ENCODE measurements around the gene PRR33. TPM values are rescaled to one million over a fixed set of nuclear protein-coding genes. Genes with fewer than 3 reads are reported as not detected.

The PRR33 gene
- total RNA-seq, 1 experiment from 2014 or later = not detected

GRCh38 chr11:1899090-1899489 lies 7.4 kb upstream of the PRR33 start:
- in situ Hi-C loops (cut with HindIII; ENCODE audit: low pct_unique_long_range_greater_than_20kb, low sequenced_read_pairs) (no loop called here), intact Hi-C loops (cut with micrococcal nuclease; ENCODE audit: unreplicated experiment) (no loop called here)
- Histone ChIP-seq H3K27me3 (ENCODE audit: control insufficient read depth, insufficient read depth, low read length) (peaks cover 5% of the 10 kb centered on the region; the same call in 1 of the 2 replicates), H3K9me3 (ENCODE audit: control insufficient read depth, insufficient read depth, low read depth, low read length) (no peaks in the 10 kb centered on the region), H3K4me1 (ENCODE audit: control insufficient read depth, insufficient read depth, low read length) (no peaks in the 10 kb centered on the region), H3K4me3 (ENCODE audit: low read depth in 2 of 2, low read length in 2 of 2) (no peak overlapping the region), H3K27ac (ENCODE audit: low read length) (no peak overlapping the region), H3K36me3 (ENCODE audit: control insufficient read depth, insufficient read depth, low read length) (no peaks in the 10 kb centered on the region)
- ATAC-seq = no peak
- POLR2A ChIA-PET = no interaction called here
- CTCF ChIA-PET = interaction anchor here (0.6 to 0.7 kb wide), 2 partner anchors 20 to 533 kb away, joined by 3 read pairs; partner anchors contain the start of gene TNNT3
- BruUV-seq (replicated peaks) = no TSS peak
- no peak for DNase-seq (ENCODE audit: low read depth, low spot score)
- TF ChIP-seq CTCF (IDR thresholded peaks at IDR 0.05) (no peak), REST (IDR thresholded peaks at IDR 0.05; ENCODE audit: insufficient read depth in 1 of 2, low read depth in 2 of 2, low read length in 1 of 2) (no peak), SIN3A (IDR thresholded peaks at IDR 0.05; ENCODE audit: borderline replicate concordance, insufficient read depth, low read depth, low read length) (no peak)

GRCh38 chr11:1896923-1897322 lies 5.2 kb upstream of the PRR33 start:
- CTCF ChIA-PET = no interaction called here
- Histone ChIP-seq H3K36me3 (ENCODE audit: control insufficient read depth, insufficient read depth, low read length) (no peaks in the 10 kb centered on the region), H3K27ac (ENCODE audit: low read length) (no peak overlapping the region), H3K27me3 (ENCODE audit: control insufficient read depth, insufficient read depth, low read length) (peaks cover 5% of the 10 kb centered on the region; the same call in 1 of the 2 replicates), H3K4me1 (ENCODE audit: control insufficient read depth, insufficient read depth, low read length) (no peaks in the 10 kb centered on the region), H3K9me3 (ENCODE audit: control insufficient read depth, insufficient read depth, low read depth, low read length) (no peaks in the 10 kb centered on the region), H3K4me3 (ENCODE audit: low read depth in 2 of 2, low read length in 2 of 2) (no peak overlapping the region)
- in situ Hi-C loops (cut with HindIII; ENCODE audit: low pct_unique_long_range_greater_than_20kb, low sequenced_read_pairs) (no loop called here), intact Hi-C loops (cut with micrococcal nuclease; ENCODE audit: unreplicated experiment) (no loop called here)
- DNase-seq (ENCODE audit: low read depth, low spot score) (no peak), ATAC-seq (no peak)
- no TSS peak for BruUV-seq (replicated peaks)
- POLR2A ChIA-PET = no interaction called here
- TF ChIP-seq SIN3A (IDR thresholded peaks at IDR 0.05; ENCODE audit: borderline replicate concordance, insufficient read depth, low read depth, low read length) (no peak), CTCF (IDR thresholded peaks at IDR 0.05) (no peak), REST (IDR thresholded peaks at IDR 0.05; ENCODE audit: insufficient read depth in 1 of 2, low read depth in 2 of 2, low read length in 1 of 2) (no peak), TCF7L2 (IDR thresholded peaks at IDR 0.05; ENCODE audit: low read depth, low read length) (no peak), POLR2AphosphoS5 (IDR thresholded peaks at IDR 0.05; ENCODE audit: low read depth, low read length) (no peak)

All from Panc1 (cell line).